Skeletal muscle tissue (tissue), 4 donors: ENCODE measurements around the gene CDC34. TPM values are rescaled to one million over a fixed set of nuclear protein-coding genes. Genes with fewer than 3 reads are reported as not detected.
A peak's percentile ranks its signal among the peaks of the same experiment; 100 is the strongest.
"Not testable (repeated sequence)": the region's sequence is repeated elsewhere in the genome, so short reads cannot be mapped to it uniquely, and the experiment has no call there.

ENCODE experiments used
- H3K27ac ChIP-seq: one replicate; pipeline ENCODE4 v1.7.0; 2013; ENCODE audit warnings: mild to moderate bottlenecking, low read depth, low read length, inconsistent platforms
- H3K27me3 ChIP-seq, 3 donors: one replicate each; pipeline ENCODE4 v1.7.0; 2013; ENCODE audit warnings: low read length in 3 of 3; ENCODE audit not compliant: control insufficient read depth in 3 of 3, insufficient read depth in 3 of 3
- H3K36me3 ChIP-seq, 3 donors: one replicate each; pipeline ENCODE4 v1.7.0; 2013; ENCODE audit warnings: low read length in 3 of 3; ENCODE audit not compliant: control insufficient read depth in 3 of 3, insufficient read depth in 3 of 3
- H3K4me1 ChIP-seq, 3 donors: one replicate each; pipeline ENCODE4 v1.7.0; 2013; ENCODE audit warnings: low read length in 3 of 3, mild to moderate bottlenecking in 3 of 3; ENCODE audit not compliant: control insufficient read depth in 3 of 3, insufficient read depth in 3 of 3
- H3K4me3 ChIP-seq, 3 donors: one replicate each; pipeline ENCODE4 v1.7.0; 2013; ENCODE audit warnings: low read length in 3 of 3
- H3K9ac ChIP-seq, 3 donors: one replicate each; pipeline ENCODE4 v1.7.0; 2013; ENCODE audit warnings: low read length in 3 of 3, mild to moderate bottlenecking in 3 of 3, moderate library complexity in 2 of 3, low read depth in 1 of 3
- H3K9me3 ChIP-seq, 3 donors: one replicate each; pipeline ENCODE4 v1.7.0; 2013; ENCODE audit warnings: low read length in 3 of 3; ENCODE audit not compliant: control insufficient read depth in 3 of 3
- total RNA-seq: library from RNA; depleted of rRNA; stranded (reverse); fragments of >200 nt; gene quantifications from one replicate; pipeline ENCODE4 v1.2.3, GENCODE V29; 2014
- donor health status: Osteomylitis.

The CDC34 gene
- total RNA-seq, 1 donor from 2014 or later, result 73.1 TPM

GRCh38 chr19:580274-580835 is 48.8 kb downstream of the CDC34 start:
- Histone ChIP-seq H3K9ac (peak overlapping the region in 1 of 3 donors; percentile 16), H3K27ac (no peak overlapping the region), H3K9me3 (no peaks in the 10 kb centered on the region), H3K27me3 (peaks cover 0 to 3% (median 0%) of the 10 kb centered on the region in 3 donors), H3K4me1 (peaks cover 14 to 51% (median 33%) of the 10 kb centered on the region in 3 donors), H3K4me3 (no peak overlapping the region), H3K36me3 (peaks cover 20 to 35% (median 27%) of the 10 kb centered on the region in 3 donors)

DNA sequence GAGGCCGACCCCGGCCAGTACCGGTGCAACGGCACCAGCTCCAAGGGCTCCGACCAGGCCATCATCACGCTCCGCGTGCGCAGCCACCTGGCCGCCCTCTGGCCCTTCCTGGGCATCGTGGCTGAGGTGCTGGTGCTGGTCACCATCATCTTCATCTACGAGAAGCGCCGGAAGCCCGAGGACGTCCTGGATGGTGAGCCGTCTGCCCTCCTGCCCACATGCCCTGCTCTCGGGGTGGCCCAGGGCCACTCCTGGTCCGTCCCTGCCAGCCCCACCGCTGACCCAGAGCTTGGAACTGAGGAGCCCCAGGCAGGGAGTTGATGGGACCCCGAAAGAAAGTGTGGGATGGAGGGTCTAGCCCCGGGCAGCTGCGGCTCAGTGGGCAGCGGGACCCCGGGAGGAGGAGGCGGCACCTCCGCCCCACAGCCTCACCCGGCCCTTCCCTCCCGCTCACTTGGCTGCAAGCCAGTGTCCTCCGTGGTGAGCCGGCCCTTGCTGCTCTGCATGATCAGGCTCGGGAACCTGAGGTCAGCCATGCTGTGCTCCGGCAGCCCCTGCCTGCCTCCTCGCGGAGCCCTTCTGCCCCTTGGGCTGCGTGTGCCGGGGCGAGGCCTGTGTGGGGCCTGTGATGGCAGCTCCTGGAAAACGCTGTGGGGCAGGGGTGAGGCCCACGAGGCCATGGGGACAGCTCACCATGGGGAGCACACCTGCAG is 50.0 kb downstream of the CDC34 start:
- Histone ChIP-seq H3K4me1 (peaks cover 6 to 43% (median 23%) of the 10 kb centered on the region in 3 donors), H3K4me3 (no peak overlapping the region), H3K27ac (no peak overlapping the region), H3K36me3 (peaks cover 20 to 35% (median 27%) of the 10 kb centered on the region in 3 donors), H3K9ac (peak overlapping the region in 1 of 3 donors; percentile 3), H3K9me3 (no peaks in the 10 kb centered on the region), H3K27me3 (peaks cover 0 to 8% (median 4%) of the 10 kb centered on the region in 3 donors)

GRCh38 chr19:582497-583197 is 51.1 kb downstream of the CDC34 start:
- Histone ChIP-seq H3K9me3 (no peaks in the 10 kb centered on the region), H3K27me3 (peaks cover 0 to 8% (median 4%) of the 10 kb centered on the region in 3 donors), H3K4me3 (no peak overlapping the region), H3K4me1 (peaks cover 0 to 32% (median 12%) of the 10 kb centered on the region in 3 donors), H3K27ac (no peak overlapping the region), H3K36me3 (peaks cover 20 to 34% (median 27%) of the 10 kb centered on the region in 3 donors), H3K9ac (no peak overlapping the region)

DNA sequence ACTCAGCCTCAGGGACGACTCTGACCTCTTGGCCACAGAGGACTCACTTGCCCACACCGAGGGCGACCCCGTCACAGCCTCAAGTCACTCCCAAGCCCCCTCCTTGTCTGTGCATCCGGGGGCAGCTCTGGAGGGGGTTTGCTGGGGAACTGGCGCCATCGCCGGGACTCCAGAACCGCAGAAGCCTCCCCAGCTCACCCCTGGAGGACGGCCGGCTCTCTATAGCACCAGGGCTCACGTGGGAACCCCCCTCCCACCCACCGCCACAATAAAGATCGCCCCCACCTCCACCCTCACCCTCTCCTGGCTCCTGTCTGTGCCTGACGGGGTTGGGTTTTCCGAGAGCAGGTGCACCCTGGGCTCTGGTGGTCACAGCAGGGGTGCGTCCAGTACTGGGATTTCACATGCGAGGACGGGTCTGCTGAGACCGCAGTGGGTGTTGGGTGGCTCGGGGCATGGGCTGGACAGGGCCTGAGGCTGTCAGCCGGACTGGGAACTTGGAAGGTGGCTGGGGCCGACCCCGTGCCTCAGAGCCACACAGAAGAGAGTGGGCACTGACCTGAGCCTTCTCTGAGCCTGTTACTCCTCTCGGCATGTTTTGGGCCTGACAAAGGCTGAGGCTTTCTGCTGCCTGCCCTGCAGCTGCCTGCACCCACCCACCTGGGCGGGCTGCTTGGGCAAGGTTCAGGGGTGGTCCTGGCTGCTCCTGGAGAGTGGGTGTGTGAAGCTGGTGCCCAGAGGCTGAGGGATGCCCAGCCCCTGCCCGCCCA is 51.8 kb downstream of the CDC34 start:
- Histone ChIP-seq H3K9ac (peak overlapping the region in 1 of 3 donors; percentile 69), H3K36me3 (peaks cover 20 to 33% (median 27%) of the 10 kb centered on the region in 3 donors), H3K4me1 (peaks cover 0 to 25% (median 10%) of the 10 kb centered on the region in 3 donors), H3K27me3 (peaks cover 6 to 15% (median 10%) of the 10 kb centered on the region in 3 donors), H3K9me3 (no peaks in the 10 kb centered on the region), H3K27ac (no peak overlapping the region), H3K4me3 (no peak overlapping the region)

- no peaks in the 10 kb centered on the region for H3K9me3 ChIP-seq
- no peak overlapping the region for H3K27ac ChIP-seq
- peaks cover 20 to 33% (median 27%) of the 10 kb centered on the region in 3 donors for H3K36me3 ChIP-seq
- H3K4me1 ChIP-seq, result peaks cover 0 to 22% (median 8%) of the 10 kb centered on the region in 3 donors
- H3K27me3 ChIP-seq, result peaks cover 11 to 20% (median 15%) of the 10 kb centered on the region in 3 donors
- H3K9ac ChIP-seq, result peak overlapping the region in 1 of 3 donors; percentile 69
- H3K4me3 ChIP-seq, result no peak overlapping the region
These were observed 52.3 kb downstream of the CDC34 start for GRCh38 chr19:583968-584239.

DNA sequence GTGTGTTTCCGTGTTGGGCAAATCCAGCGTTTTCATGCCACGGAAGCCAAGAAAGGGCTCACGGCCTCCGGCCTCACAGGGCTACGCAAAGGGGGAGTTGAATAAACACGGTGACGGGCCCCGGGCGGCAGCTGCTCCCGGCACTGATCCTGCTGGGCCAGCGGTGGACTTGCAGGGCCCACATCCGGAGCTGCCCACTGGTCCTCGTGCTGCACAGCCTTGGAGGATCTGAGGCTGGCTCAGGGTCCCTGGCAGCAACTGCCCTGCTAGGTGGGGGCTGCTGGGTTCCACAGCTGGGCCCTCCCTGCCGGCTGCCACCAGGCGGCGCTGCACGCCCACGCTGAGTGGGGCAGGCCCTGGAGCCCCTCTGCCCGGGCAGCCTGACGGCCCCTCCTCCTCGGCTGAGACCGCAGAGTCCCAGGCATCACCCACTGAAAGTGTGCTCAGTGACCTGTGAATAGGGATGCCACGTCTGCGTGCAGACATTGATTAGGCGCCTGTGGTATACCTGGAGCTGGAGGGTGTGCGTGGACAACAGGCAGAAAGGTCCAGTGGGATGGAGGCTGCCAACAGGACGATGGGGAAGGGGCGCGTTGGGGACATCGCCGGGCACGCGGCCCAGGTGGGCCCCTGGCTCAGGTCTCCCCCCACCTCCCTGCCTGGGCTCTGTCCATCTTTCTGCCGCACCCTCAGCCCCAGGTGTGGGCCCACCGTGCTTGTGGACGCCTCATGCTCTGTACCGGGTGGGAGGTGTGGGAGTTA is 52.9 kb downstream of the CDC34 start:
- no peaks in the 10 kb centered on the region for H3K9me3 ChIP-seq
- H3K36me3 ChIP-seq, result peaks cover 20 to 27% (median 24%) of the 10 kb centered on the region in 3 donors
- peaks cover 0 to 18% (median 3%) of the 10 kb centered on the region in 3 donors for H3K4me1 ChIP-seq
- no peak overlapping the region for H3K27ac ChIP-seq
- peaks cover 15 to 24% (median 20%) of the 10 kb centered on the region in 3 donors for H3K27me3 ChIP-seq
- H3K4me3 ChIP-seq, result no peak overlapping the region
- H3K9ac ChIP-seq, result peak overlapping the region in 1 of 3 donors; percentile 69

DNA sequence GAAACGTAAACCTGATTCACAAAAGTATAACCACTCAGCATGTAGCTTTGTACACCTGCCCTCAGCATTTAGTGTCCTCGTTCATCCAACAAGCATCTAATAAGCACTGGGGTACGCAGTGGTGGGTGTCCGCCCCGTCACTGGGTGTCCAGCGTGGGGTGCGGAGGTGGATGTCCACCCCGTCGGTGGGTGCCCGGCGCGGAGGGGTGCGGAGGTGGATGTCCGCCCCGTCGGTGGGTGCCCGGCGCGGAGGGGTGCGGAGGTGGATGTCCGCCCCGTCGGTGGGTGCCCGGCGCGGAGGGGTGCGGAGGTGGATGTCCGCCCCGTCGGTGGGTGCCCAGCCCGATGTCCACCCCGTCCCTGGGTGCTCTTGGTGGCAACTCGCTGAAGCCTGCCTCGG is 53.6 kb downstream of the CDC34 start:
- H3K9ac ChIP-seq, H3K27ac ChIP-seq, H3K9me3 ChIP-seq, H3K4me3 ChIP-seq: not testable (repeated sequence)
- Histone ChIP-seq H3K4me1 (peaks cover 0 to 17% (median 3%) of the 10 kb centered on the region in 3 donors), H3K27me3 (peaks cover 15 to 24% (median 20%) of the 10 kb centered on the region in 3 donors), H3K36me3 (peaks cover 16 to 21% (median 18%) of the 10 kb centered on the region in 3 donors)

GRCh38 chr19:585551-586110 is 54.1 kb downstream of the CDC34 start:
- Histone ChIP-seq H3K36me3 (peaks cover 12 to 17% (median 13%) of the 10 kb centered on the region in 3 donors), H3K4me1 (peaks cover 0 to 17% (median 3%) of the 10 kb centered on the region in 3 donors), H3K4me3 (no peak overlapping the region), H3K27me3 (peaks cover 16 to 25% (median 20%) of the 10 kb centered on the region in 3 donors), H3K27ac (no peak overlapping the region), H3K9ac (no peak overlapping the region), H3K9me3 (no peaks in the 10 kb centered on the region)
